GM23338 (cell line): ENCODE measurements around the gene NDUFAF8.

Source experiments
- CREB1 ChIP-seq: fragments of 250-450 bp; sonication (Bioruptor Pico); IDR thresholded peaks from 2 replicates; pipeline ENCODE4 v1.5.0; 2020; ENCODE audit warnings: low read depth, mild to moderate bottlenecking, moderate library complexity
- EZH2 ChIP-seq: fragments of 200-600 bp; sonication (generic); IDR thresholded peaks from one replicate; pipeline ENCODE4 v1.8.0; 2017; ENCODE audit warnings: antibody characterized with exemption, mild to moderate bottlenecking, low read depth; ENCODE audit not compliant: unreplicated experiment
- EZH2phosphoT487 ChIP-seq: fragments of 200-600 bp; sonication (generic); IDR thresholded peaks from one replicate; pipeline ENCODE4 v1.8.1; 2018; ENCODE audit warnings: antibody characterized with exemption; ENCODE audit not compliant: unreplicated experiment
- JUNB ChIP-seq: IDR thresholded peaks from one replicate; pipeline ENCODE4 v1.6.1; 2016; ENCODE audit warnings: antibody characterized with exemption; ENCODE audit not compliant: unreplicated experiment
- NANOG ChIP-seq: IDR thresholded peaks from 2 replicates; pipeline ENCODE4 v1.6.1; 2016; ENCODE audit warnings: antibody characterized with exemption, borderline replicate concordance
- POLR2AphosphoS5 ChIP-seq: IDR thresholded peaks from 2 replicates; pipeline ENCODE4 v1.6.1; 2016; ENCODE audit warnings: antibody characterized with exemption, low read depth
- STAT1 ChIP-seq: IDR thresholded peaks from one replicate; pipeline ENCODE4 v1.6.1; 2016; ENCODE audit warnings: antibody characterized with exemption; ENCODE audit not compliant: unreplicated experiment
- ZNF331 ChIP-seq: fragments of 250-450 bp; sonication (Bioruptor Pico); IDR thresholded peaks from 2 replicates; pipeline ENCODE4 v1.5.0; 2020; ENCODE audit warnings: low read depth, mild to moderate bottlenecking, moderate library complexity
- TF ChIP-seq, protein P1 (sequence below), 2 experiments: fragments of 200-600 bp in 1 of 2; sonication (generic) in 1 of 2; conservative IDR thresholded peaks; 2 replicates each; pipeline versions ENCODE4 v1.5.1 to v1.6.1; 2016 to 2017; ENCODE audit warnings: antibody characterized with exemption in 2 of 2, low read depth in 2 of 2, mild to moderate bottlenecking in 2 of 2, moderate library complexity in 1 of 2
- TF ChIP-seq, protein P2 (sequence below): IDR thresholded peaks from one replicate; pipeline ENCODE4 v1.6.1; 2018; ENCODE audit warnings: antibody characterized with exemption; ENCODE audit not compliant: unreplicated experiment
- TF ChIP-seq, protein P3 (sequence below): IDR thresholded peaks from 2 replicates; pipeline ENCODE4 v1.6.1; 2016; ENCODE audit warnings: antibody characterized with exemption

DNA sequence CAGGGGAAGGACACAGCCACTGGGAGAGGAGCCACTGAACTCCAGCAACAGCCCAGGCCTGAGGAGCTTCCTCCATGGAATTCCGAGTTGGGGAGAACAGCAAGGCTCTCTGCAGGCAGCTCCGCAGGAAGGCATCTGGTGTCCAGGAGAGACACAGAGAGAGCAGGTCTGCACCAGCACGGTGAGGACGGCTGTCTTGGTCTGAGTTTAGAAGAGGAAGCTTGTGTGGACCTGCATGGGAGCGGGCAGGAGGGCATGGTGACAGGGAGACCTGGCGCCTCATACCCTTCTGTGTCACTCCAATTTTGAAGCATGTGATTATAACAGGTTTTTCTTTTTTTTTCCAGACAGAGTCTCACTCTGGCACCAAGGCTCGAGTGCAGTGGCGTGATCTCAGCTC lies 49.6 kb downstream of the NDUFAF8 start:
- TF ChIP-seq, protein P1, sequence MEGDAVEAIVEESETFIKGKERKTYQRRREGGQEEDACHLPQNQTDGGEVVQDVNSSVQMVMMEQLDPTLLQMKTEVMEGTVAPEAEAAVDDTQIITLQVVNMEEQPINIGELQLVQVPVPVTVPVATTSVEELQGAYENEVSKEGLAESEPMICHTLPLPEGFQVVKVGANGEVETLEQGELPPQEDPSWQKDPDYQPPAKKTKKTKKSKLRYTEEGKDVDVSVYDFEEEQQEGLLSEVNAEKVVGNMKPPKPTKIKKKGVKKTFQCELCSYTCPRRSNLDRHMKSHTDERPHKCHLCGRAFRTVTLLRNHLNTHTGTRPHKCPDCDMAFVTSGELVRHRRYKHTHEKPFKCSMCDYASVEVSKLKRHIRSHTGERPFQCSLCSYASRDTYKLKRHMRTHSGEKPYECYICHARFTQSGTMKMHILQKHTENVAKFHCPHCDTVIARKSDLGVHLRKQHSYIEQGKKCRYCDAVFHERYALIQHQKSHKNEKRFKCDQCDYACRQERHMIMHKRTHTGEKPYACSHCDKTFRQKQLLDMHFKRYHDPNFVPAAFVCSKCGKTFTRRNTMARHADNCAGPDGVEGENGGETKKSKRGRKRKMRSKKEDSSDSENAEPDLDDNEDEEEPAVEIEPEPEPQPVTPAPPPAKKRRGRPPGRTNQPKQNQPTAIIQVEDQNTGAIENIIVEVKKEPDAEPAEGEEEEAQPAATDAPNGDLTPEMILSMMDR (conservative IDR thresholded peaks at IDR 0.05; ENCODE audit: low read depth in 2 of 2) = no peak
- TF ChIP-seq, protein P2, sequence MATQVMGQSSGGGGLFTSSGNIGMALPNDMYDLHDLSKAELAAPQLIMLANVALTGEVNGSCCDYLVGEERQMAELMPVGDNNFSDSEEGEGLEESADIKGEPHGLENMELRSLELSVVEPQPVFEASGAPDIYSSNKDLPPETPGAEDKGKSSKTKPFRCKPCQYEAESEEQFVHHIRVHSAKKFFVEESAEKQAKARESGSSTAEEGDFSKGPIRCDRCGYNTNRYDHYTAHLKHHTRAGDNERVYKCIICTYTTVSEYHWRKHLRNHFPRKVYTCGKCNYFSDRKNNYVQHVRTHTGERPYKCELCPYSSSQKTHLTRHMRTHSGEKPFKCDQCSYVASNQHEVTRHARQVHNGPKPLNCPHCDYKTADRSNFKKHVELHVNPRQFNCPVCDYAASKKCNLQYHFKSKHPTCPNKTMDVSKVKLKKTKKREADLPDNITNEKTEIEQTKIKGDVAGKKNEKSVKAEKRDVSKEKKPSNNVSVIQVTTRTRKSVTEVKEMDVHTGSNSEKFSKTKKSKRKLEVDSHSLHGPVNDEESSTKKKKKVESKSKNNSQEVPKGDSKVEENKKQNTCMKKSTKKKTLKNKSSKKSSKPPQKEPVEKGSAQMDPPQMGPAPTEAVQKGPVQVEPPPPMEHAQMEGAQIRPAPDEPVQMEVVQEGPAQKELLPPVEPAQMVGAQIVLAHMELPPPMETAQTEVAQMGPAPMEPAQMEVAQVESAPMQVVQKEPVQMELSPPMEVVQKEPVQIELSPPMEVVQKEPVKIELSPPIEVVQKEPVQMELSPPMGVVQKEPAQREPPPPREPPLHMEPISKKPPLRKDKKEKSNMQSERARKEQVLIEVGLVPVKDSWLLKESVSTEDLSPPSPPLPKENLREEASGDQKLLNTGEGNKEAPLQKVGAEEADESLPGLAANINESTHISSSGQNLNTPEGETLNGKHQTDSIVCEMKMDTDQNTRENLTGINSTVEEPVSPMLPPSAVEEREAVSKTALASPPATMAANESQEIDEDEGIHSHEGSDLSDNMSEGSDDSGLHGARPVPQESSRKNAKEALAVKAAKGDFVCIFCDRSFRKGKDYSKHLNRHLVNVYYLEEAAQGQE = no peak
- TF ChIP-seq EZH2phosphoT487 = no peak
- TF ChIP-seq CREB1 (CRISPR knock-in tag) = no peak
- TF ChIP-seq EZH2 = no peak
- no peak for TF ChIP-seq JUNB
- no peak for TF ChIP-seq ZNF331 (CRISPR knock-in tag)
- no peak for TF ChIP-seq POLR2AphosphoS5
- TF ChIP-seq, protein P3, sequence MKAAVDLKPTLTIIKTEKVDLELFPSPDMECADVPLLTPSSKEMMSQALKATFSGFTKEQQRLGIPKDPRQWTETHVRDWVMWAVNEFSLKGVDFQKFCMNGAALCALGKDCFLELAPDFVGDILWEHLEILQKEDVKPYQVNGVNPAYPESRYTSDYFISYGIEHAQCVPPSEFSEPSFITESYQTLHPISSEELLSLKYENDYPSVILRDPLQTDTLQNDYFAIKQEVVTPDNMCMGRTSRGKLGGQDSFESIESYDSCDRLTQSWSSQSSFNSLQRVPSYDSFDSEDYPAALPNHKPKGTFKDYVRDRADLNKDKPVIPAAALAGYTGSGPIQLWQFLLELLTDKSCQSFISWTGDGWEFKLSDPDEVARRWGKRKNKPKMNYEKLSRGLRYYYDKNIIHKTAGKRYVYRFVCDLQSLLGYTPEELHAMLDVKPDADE = no peak
- TF ChIP-seq NANOG = no peak
- no peak for TF ChIP-seq STAT1
